DLD1 (cell line): ENCODE data around the gene ITGA8.

Source experiments
- in situ Hi-C: cut with HindIII; loops from 2 replicates; pipeline ENCODE4 v1.10.0; 2017; ENCODE audit warnings: low sequenced_read_pairs

Gene ITGA8

GRCh38 chr10:15474671-15475070, 245.1 kb downstream of the ITGA8 start:
- in situ Hi-C loops = no loop called here

DNA sequence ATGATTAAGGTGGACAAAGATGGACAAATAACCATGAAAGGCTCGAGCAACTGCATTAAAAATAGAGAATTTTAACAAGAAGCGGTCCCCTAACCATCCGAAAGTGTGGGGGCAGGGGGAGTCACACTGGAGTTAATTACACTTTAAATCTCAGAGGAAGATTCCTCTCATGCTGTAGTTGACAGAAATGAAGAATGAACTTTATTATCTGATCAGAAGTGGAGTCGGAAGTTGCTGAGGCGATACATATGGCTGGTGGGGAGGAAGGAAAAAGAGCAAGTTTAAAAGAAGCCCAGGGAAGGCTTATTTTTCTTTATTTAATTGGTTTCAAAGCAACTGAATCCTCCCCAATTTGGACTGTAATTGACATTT, 246.3 kb downstream of the ITGA8 start:
- in situ Hi-C loops = no loop called here

GRCh38 chr10:15472431-15473395, 247.0 kb downstream of the ITGA8 start:
- in situ Hi-C loops = no loop called here

DNA sequence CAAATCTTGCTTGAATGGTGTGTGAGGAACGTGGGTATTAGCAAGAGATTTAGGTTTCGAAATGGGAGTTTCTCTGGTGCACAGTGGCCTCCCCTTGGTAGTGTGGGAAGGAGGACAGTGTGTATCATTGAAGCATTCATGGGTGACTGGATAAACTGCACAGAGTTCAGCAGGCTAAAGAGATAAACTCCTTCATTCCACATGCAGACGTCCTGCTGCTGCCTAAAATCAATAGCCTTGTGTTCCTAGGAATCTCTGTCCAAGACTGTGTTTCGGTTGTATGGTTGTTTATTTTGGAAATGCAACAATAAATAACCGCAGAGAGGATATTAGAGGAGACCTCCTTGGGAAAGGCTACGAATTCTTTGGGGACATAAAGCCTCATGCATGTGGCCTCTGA, 247.7 kb downstream of the ITGA8 start:
- in situ Hi-C loops = no loop called here

DNA sequence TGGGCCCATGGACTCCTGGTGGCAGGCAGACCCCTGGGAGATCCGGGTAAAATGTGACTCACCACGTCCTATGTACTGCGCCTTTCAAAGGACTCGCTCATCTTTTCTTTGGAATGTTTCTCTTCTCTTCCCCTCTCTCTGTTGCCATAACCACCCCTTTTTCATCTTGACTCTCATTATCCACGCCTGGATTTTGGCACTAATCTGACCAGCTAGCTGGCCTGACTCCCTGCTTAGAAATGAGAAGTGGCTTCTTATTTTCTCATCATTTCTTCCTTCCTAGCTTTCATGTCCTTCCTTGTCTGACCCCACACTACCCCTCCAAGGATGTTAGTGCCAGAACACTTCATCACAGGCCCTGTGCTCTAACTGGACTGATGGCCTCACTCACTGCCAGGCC, 250.6 kb downstream of the ITGA8 start:
- in situ Hi-C loops = no loop called here

DNA sequence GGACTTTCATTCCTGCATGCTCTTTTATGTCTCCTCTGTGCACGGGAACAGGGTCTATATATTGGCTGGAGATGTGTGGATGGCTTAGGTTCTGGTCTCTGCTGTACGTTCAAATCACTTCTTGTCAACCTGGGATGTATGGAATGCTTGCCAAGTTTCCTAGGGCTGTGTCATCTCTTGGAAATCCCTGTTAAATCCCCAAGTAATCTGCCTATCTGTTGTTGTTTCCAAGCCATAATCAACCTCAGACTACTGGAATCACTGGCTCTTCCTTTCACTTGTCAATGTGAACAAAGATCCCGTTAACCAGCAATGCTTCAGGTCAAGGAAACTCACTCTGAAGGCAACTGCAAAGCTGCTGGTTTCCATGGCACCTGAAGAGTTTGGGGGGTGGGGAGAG, 255.3 kb downstream of the ITGA8 start:
- in situ Hi-C loops = no loop called here
